Central memory CD8-positive, alpha-beta T cell (primary cell): ENCODE data around the gene ALK.

Source experiments
- ATAC-seq: fragments of 150-1000 bp; cut with Tn5 transposase; replicated peaks from 2 replicates; pipeline ENCODE4 v1.10.0; 2022; ENCODE audit warnings: mild to moderate bottlenecking, moderate FRiP score, moderate number of reproducible peaks; ENCODE audit not compliant: poor library complexity, severe bottlenecking; ENCODE audit errors: extremely low read depth
- DNase-seq, 2 donors: peaks; one replicate each; pipeline ENCODE4 v3.0.0; 2021; ENCODE audit warnings: low spot score in 2 of 2
- H3K27ac Mint-ChIP-seq: one replicate; pipeline ENCODE4 v1.8.0; 2022; ENCODE audit warnings: low read depth, mild to moderate bottlenecking, moderate library complexity, mixed read lengths
- H3K27me3 Mint-ChIP-seq: one replicate; pipeline ENCODE4 v1.8.0; 2022; ENCODE audit warnings: mixed read lengths
- H3K36me3 Mint-ChIP-seq: one replicate; pipeline ENCODE4 v1.8.0; 2022; ENCODE audit warnings: mild to moderate bottlenecking, moderate library complexity, mixed read lengths; ENCODE audit not compliant: insufficient read depth
- H3K4me1 Mint-ChIP-seq: one replicate; pipeline ENCODE4 v1.8.0; 2022; ENCODE audit warnings: mixed read lengths
- H3K4me3 Mint-ChIP-seq: one replicate; pipeline ENCODE4 v1.8.0; 2022; ENCODE audit warnings: mild to moderate bottlenecking, moderate library complexity, mixed read lengths
- H3K9me3 Mint-ChIP-seq: one replicate; pipeline ENCODE4 v1.8.0; 2022; ENCODE audit warnings: mixed read lengths

The ALK gene

DNA sequence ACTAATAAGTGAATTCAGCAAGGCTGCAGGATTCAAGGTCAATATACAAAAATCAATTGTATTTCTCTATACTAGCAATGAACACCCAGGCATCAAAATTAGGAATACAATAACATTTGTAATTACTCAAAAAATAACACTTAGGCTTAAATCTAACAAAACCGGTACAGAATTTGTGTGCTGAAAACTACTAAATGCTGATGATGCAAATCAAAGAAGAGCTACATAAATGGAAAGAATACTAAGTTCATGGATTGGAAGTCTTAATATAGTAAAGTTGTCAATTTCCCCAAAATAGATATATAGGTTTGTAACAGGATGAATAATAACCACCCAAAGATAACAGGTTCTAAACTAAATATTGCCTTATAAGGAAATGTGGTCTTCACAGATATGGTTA, 286.5 kb downstream of the ALK start:
- Mint-ChIP-seq H3K36me3 (no peaks in the 10 kb centered on the region), H3K27me3 (peaks cover 79% of the 10 kb centered on the region), H3K27ac (no peak overlapping the region), H3K9me3 (no peaks in the 10 kb centered on the region), H3K4me3 (no peak overlapping the region), H3K4me1 (no peaks in the 10 kb centered on the region)
- DNase-seq, result no peak
- ATAC-seq, result no peak

DNA sequence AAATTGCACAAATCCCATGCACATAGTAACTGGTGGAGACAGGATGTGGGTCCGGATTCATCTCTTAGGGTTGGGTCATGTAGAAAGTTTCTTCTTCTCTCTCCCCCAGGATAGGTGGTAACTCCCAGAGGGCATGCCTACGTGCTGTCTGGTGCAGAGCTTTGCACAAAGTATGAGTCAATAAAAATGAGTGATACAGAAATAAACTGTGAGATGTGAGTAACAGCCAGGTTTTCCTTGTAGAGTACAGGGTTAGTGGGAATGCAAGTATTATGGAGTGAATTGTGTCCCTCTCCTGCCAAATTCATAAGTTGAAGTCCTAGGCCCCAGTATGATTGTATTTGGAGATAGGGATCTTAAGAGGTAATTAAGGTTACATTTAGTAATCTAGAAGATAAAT, 289.4 kb downstream of the ALK start:
- Mint-ChIP-seq H3K36me3 (no peaks in the 10 kb centered on the region), H3K4me3 (no peak overlapping the region), H3K9me3 (no peaks in the 10 kb centered on the region), H3K27me3 (peaks cover 80% of the 10 kb centered on the region), H3K4me1 (no peaks in the 10 kb centered on the region), H3K27ac (no peak overlapping the region)
- DNase-seq (no peak), ATAC-seq (no peak)

DNA sequence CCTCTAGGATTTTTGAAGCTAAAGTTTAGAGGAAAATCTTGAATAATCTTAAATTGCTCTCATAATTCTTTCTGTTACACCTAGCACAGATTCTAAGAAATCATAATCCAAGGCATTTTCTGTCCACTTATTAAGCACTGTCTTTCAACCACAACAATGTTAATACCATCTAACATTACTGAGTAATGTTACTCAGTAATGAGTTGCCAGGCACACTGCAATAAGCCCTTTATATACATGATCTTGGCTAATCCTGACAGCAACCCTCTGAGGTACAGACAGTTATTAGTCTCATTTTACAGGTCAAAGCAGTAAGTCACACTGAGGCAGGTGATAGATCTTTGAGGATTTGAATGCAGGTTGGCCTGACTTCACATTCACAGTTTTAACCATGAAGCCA, 291.9 kb downstream of the ALK start:
- no peak overlapping the region for H3K4me3 Mint-ChIP-seq
- peaks cover 83% of the 10 kb centered on the region for H3K27me3 Mint-ChIP-seq
- H3K9me3 Mint-ChIP-seq, result no peaks in the 10 kb centered on the region
- H3K27ac Mint-ChIP-seq, result no peak overlapping the region
- H3K36me3 Mint-ChIP-seq, result no peaks in the 10 kb centered on the region
- no peaks in the 10 kb centered on the region for H3K4me1 Mint-ChIP-seq
- no peak for DNase-seq
- ATAC-seq, result no peak

GRCh38 chr2:29628862-29629261, 292.5 kb downstream of the ALK start:
- H3K27me3 Mint-ChIP-seq, result peaks cover 83% of the 10 kb centered on the region
- no peak overlapping the region for H3K27ac Mint-ChIP-seq

DNA sequence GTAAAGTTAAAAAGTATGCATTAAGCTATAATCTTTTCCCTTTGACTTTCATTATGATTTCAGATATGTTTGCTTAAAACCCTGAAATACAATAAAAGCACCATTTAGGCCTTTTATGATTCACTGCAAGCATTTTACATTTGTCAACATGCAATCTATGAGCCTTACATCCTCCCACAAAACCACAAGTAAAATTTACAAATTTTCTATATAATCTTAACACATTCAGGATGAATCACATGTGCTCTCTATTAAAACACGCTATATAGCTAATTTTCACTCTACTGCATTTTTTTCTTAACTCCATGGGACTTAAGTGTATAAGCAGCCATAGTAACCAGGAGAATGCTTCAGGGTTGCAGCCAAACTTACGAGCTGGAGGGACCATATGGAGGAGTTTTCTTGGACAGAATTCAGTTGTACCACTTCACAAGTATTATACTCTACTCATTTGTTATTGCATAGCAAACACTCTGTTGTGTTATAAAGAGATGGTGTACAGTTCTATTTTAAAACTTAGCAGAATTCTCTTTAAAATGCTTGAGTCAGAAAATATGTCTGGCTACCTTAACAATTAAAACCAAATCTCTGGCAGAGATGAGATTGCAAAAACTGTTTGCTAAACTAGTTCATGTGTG, 293.2 kb downstream of the ALK start:
- ATAC-seq, result no peak
- no peaks in the 10 kb centered on the region for H3K36me3 Mint-ChIP-seq
- no peak for DNase-seq
- no peaks in the 10 kb centered on the region for H3K9me3 Mint-ChIP-seq
- H3K4me1 Mint-ChIP-seq, result no peaks in the 10 kb centered on the region
- H3K27ac Mint-ChIP-seq, result no peak overlapping the region
- H3K27me3 Mint-ChIP-seq, result peaks cover 78% of the 10 kb centered on the region
- H3K4me3 Mint-ChIP-seq, result no peak overlapping the region

More at GRCh38 chr2:29628862-29629261, 292.5 kb downstream of the ALK start:
- H3K4me1 Mint-ChIP-seq, result no peaks in the 10 kb centered on the region
- H3K36me3 Mint-ChIP-seq, result no peaks in the 10 kb centered on the region
- DNase-seq, result no peak
- H3K9me3 Mint-ChIP-seq, result no peaks in the 10 kb centered on the region
- no peak for ATAC-seq
- H3K4me3 Mint-ChIP-seq, result no peak overlapping the region

DNA sequence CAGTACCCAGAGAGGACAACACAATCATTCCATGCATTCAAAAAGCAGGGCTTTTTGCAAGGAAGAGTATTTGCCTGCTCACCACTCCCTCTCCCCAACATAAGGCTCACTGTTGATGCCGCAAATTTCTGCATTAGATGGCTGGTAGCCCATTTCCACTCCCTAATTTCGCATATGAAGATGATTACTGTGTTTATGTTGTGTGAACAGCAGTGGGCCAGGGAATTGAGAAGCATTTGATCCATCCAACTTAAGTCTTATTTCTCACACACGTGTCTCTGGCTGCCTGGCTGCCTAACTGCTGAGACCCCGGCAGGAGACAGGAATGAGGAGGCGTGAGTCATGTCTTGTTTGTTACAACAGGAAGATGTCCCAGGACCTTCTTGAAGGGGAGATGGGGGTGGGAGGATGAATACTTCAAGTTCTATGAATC, 294.1 kb downstream of the ALK start:
- H3K27me3 Mint-ChIP-seq, result peaks cover 77% of the 10 kb centered on the region
- H3K27ac Mint-ChIP-seq, result no peak overlapping the region

DNA sequence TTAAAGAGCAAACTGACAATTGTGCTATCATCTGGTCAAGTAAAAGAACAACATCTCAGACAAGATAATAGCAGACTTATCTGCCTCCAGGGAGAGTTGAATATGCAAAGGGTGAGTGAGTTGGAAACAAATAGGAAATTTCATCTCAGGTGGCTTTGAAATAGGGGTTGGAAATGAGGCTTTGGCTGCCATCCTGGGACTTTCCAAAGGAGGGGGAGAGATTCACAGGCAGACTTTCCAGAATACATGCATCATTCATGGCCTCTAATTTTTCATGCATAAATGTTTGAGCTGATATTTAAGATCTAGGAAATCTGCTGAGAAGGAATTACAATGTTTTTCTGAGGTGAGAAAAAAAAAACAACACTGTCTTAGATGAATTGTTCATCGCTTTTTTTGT, 300.5 kb downstream of the ALK start:
- Mint-ChIP-seq H3K9me3 (no peaks in the 10 kb centered on the region), H3K27me3 (peaks cover 71% of the 10 kb centered on the region), H3K36me3 (no peaks in the 10 kb centered on the region), H3K4me1 (no peaks in the 10 kb centered on the region), H3K27ac (no peak overlapping the region), H3K4me3 (no peak overlapping the region)
- ATAC-seq, result no peak
- DNase-seq, result no peak

More for the DNA sequence above, 294.1 kb downstream of the ALK start:
- Mint-ChIP-seq H3K4me1 (no peaks in the 10 kb centered on the region), H3K36me3 (no peaks in the 10 kb centered on the region), H3K4me3 (no peak overlapping the region), H3K9me3 (no peaks in the 10 kb centered on the region)
- no peak for ATAC-seq
- DNase-seq, result no peak

DNA sequence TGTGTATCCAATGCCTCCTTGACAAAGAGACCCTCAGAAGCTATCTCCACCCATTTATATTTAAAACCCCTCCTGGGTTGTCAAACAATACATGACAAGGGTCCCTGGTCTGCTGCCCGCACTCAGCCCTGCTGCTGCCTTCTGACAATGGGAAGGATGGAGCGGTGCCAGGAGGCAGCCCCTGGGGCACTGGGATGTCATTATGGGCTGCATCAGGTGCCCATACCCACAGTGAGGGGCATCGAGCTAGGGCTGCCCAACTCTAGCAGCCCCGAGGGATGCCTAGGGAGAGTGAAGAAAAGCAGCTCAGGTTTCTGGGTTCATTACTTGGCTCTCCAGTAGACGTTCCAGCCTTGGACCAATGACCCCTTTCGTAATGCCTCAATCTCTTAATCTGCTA, 301.7 kb downstream of the ALK start:
- H3K4me1 Mint-ChIP-seq, result no peaks in the 10 kb centered on the region
- no peaks in the 10 kb centered on the region for H3K9me3 Mint-ChIP-seq
- H3K27me3 Mint-ChIP-seq, result peaks cover 72% of the 10 kb centered on the region
- H3K36me3 Mint-ChIP-seq, result no peaks in the 10 kb centered on the region
- no peak overlapping the region for H3K4me3 Mint-ChIP-seq
- no peak for DNase-seq
- no peak overlapping the region for H3K27ac Mint-ChIP-seq
- ATAC-seq, result no peak

GRCh38 chr2:29618024-29618423, 303.4 kb downstream of the ALK start:
- H3K36me3 Mint-ChIP-seq, result peaks cover 3% of the 10 kb centered on the region
- H3K9me3 Mint-ChIP-seq, result no peaks in the 10 kb centered on the region
- H3K4me3 Mint-ChIP-seq, result no peak overlapping the region
- ATAC-seq, result no peak
- peaks cover 79% of the 10 kb centered on the region for H3K27me3 Mint-ChIP-seq
- no peak overlapping the region for H3K27ac Mint-ChIP-seq
- no peak for DNase-seq
- H3K4me1 Mint-ChIP-seq, result no peaks in the 10 kb centered on the region

DNA sequence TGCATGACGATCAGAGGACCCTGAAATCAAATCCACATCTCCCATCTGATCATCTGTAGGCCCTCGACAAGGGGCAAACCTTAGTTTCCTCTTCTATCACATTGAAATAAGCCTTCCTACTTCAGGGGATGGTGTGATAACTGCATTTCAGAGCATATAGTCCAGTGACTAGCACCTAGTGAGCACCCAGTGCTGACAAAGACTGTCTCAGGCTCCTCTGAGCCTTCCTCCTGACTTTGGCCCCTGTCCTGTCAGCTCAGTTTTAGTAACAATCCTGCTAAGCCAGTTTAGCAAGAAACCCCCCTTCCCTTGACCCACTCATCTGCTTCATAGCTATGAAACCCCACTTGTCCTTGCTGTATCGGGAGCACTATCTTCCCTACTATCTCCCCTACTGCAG, 304.0 kb downstream of the ALK start:
- no peak for DNase-seq
- Mint-ChIP-seq H3K27ac (no peak overlapping the region), H3K4me3 (no peak overlapping the region), H3K27me3 (peaks cover 79% of the 10 kb centered on the region), H3K9me3 (no peaks in the 10 kb centered on the region), H3K4me1 (no peaks in the 10 kb centered on the region), H3K36me3 (peaks cover 3% of the 10 kb centered on the region)
- ATAC-seq, result no peak

DNA sequence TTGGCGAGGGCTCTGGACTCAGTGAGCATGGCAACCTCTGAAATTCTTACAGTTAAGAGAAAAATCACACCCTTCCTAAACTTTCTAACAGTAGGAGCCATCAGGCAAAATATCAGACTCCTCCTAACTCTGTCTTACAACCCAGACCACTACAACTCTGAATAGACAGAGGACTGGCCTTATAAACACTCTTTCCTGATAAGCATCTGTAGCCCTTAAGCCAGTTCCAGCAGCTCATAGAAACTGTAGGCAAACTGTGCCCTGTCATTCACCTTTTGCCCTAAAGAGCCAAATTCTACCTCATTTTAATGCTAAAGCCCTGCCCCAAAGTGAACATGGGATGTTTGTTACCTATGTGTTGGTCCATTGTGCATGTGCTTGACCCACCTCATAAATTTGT, 304.8 kb downstream of the ALK start:
- Mint-ChIP-seq H3K36me3 (peaks cover 3% of the 10 kb centered on the region), H3K27me3 (peaks cover 79% of the 10 kb centered on the region), H3K27ac (no peak overlapping the region), H3K4me1 (no peaks in the 10 kb centered on the region), H3K4me3 (no peak overlapping the region), H3K9me3 (no peaks in the 10 kb centered on the region)
- ATAC-seq, result no peak
- no peak for DNase-seq

- peaks cover 75% of the 10 kb centered on the region for H3K27me3 Mint-ChIP-seq
- no peak overlapping the region for H3K27ac Mint-ChIP-seq
- no peak overlapping the region for H3K4me3 Mint-ChIP-seq
- peaks cover 3% of the 10 kb centered on the region for H3K36me3 Mint-ChIP-seq
- no peaks in the 10 kb centered on the region for H3K9me3 Mint-ChIP-seq
- no peaks in the 10 kb centered on the region for H3K4me1 Mint-ChIP-seq
- ATAC-seq (no peak), DNase-seq (no peak)
Measured at GRCh38 chr2:29615841-29616240, 305.5 kb downstream of the ALK start.

DNA sequence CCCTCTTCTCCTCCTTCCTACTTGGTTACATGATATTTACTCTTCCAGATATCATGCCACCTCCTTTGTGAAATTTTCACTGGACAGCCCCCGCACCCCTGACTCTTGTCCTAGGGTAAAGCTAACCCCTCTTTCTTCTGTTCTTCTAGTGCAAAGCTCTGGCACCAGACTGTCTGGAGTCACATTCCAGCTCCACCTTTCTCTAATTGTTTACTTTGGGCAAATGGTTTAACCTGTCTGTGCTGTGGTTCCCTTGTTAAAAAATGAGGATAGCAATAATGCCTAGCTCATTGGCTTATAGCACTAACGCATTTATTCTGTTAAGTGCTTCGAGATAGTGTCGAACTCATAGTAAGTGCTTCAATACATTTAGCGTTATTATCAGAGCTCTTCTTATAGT, 306.2 kb downstream of the ALK start:
- no peak for ATAC-seq
- no peak for DNase-seq
- peaks cover 3% of the 10 kb centered on the region for H3K36me3 Mint-ChIP-seq
- H3K4me1 Mint-ChIP-seq, result no peaks in the 10 kb centered on the region
- no peak overlapping the region for H3K27ac Mint-ChIP-seq
- H3K4me3 Mint-ChIP-seq, result no peak overlapping the region
- no peaks in the 10 kb centered on the region for H3K9me3 Mint-ChIP-seq
- peaks cover 71% of the 10 kb centered on the region for H3K27me3 Mint-ChIP-seq
